Measurements from ENCODE around the gene RAD51B.

- no peak for TF ChIP-seq CTCF (IDR thresholded peaks at IDR 0.05)
- TF ChIP-seq POLR2AphosphoS5 (IDR thresholded peaks at IDR 0.05), result no peak
- no peak for TF ChIP-seq EP300 (IDR thresholded peaks at IDR 0.05)
Measured at GRCh38 chr14:68759017-68759560, 939.5 kb downstream of the RAD51B start.
